ENCODE data around the gene NUDT11.

GRCh38 chrX:51440365-51440764, 56.0 kb downstream of the NUDT11 start:
- no peak for TF ChIP-seq POLR2A (IDR thresholded peaks at IDR 0.05)
- no peak for TF ChIP-seq CTCF (IDR thresholded peaks at IDR 0.05)

Measured in suprapubic skin (tissue), 3 donors.